Right cardiac atrium (tissue), 5 donors: ENCODE results near the gene GALNT9. TPM values are rescaled to one million over a fixed set of nuclear protein-coding genes. Genes with fewer than 3 reads are reported as not detected.

Source experiments
- ATAC-seq, 2 donors: fragments of 200-7000 bp; cut with Tn5 transposase; one replicate each; pipeline versions ENCODE4 v1.8.0 to v1.9.1; 2020; ENCODE audit warnings: moderate library complexity in 2 of 2, mild to moderate bottlenecking in 1 of 2
- DNase-seq, 3 donors: peaks; one replicate each; pipeline ENCODE4 v3.0.0-alpha.2; 2020
- H3K27ac ChIP-seq: one replicate; pipeline ENCODE4 v1.5.1; 2013; ENCODE audit warnings: mild to moderate bottlenecking, low read length, control low read depth, moderate library complexity
- H3K27me3 ChIP-seq: one replicate; pipeline ENCODE4 v1.6.1; 2013; ENCODE audit not compliant: control insufficient read depth, insufficient read depth
- H3K4me1 ChIP-seq: one replicate; pipeline ENCODE4 v1.6.1; 2013; ENCODE audit warnings: low read length; ENCODE audit not compliant: control insufficient read depth, insufficient read depth
- H3K4me3 ChIP-seq: one replicate; pipeline ENCODE4 v1.5.1; 2013; ENCODE audit warnings: low read length, control low read depth
- H3K9me3 ChIP-seq: one replicate; pipeline ENCODE4 v1.6.1; 2013; ENCODE audit warnings: low read length; ENCODE audit not compliant: control insufficient read depth
- WGBS: extraction: QIAGEN DNeasy Blood & Tissue Kit; methylation state at CpG from one replicate; pipeline ENCODE4 v1.1.7; 2013; 5-methylcytosine and 5-hydroxymethylcytosine counted together
- intact Hi-C, 4 donors: fragments of 100-400 bp; cut with DNase I; formaldehyde crosslinking; loops; one replicate each; pipeline versions ENCODE4 v1.11.0 to v1.14.0; 2022 to 2023
- polyA plus RNA-seq: library from polyadenylated mRNA; stranded (reverse); fragments of 200-250 nt; gene quantifications from one replicate; pipeline ENCODE4 v1.2.3, GENCODE V29; 2013
- total RNA-seq, 4 donors: library from RNA; stranded (reverse); fragmentation: NEBNext Ultra II Directional; extraction: Animal tissue kit (Norgen Biotek cat#: 25700); gene quantifications; one replicate each; pipeline ENCODE4 v1.2.1, GENCODE V29; 2021
- donor health status: healthy with polysubstance abuse.
- donor health status: DM: no; HTN: yes; CAD: no.
- donor health status: DM: no; HTN: no; CAD: no.
- donor health status: DM: no; HTN: yes; CAD: no; lungs with severe emphysema.
- donor health status: DM: yes; HTN: yes; CAD: no.

The GALNT9 gene
- total and polyA plus RNA-seq, 5 donors, result 0.05 to 0.21 (median 0.14) TPM; not detected in 2

DNA sequence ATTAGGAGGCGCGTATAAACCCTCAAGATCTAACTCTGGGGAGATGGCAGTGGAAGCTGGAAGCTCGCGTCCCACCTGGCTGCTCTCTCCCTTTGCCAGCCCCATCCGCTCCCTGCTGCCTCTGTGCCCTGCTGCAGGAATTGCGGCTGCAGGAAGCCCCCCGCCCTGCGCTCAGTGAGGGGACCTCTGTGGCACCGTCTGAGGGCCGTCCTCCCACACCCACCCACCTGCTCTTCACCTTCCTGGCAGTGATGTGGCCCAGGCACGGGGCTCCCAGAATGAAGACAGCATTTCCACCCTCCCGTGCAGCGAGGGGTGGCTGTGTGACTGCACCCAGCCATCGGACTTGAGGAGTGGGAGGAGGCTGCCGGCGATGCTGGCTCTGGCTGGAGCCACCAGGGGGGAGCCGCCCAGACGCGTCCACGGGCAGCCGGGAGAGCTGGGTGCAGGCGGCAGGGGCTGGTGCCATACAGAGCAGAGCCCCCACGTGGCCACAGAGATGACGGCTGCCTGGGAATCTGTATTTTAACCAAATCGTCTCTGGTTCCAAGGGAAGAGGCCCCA, 28.3 kb upstream of the GALNT9 start:
- ATAC-seq (no peak), DNase-seq (peak in 1 of 3 donors; percentile 44)
- Histone ChIP-seq H3K27ac (no peak overlapping the region), H3K4me1 (no peaks in the 10 kb centered on the region), H3K9me3 (no peaks in the 10 kb centered on the region), H3K4me3 (no peak overlapping the region), H3K27me3 (no peaks in the 10 kb centered on the region)
- WGBS, result 79% methylated on average over 25 of the region's 25 CpGs
- intact Hi-C loops, result no loop called here

DNA sequence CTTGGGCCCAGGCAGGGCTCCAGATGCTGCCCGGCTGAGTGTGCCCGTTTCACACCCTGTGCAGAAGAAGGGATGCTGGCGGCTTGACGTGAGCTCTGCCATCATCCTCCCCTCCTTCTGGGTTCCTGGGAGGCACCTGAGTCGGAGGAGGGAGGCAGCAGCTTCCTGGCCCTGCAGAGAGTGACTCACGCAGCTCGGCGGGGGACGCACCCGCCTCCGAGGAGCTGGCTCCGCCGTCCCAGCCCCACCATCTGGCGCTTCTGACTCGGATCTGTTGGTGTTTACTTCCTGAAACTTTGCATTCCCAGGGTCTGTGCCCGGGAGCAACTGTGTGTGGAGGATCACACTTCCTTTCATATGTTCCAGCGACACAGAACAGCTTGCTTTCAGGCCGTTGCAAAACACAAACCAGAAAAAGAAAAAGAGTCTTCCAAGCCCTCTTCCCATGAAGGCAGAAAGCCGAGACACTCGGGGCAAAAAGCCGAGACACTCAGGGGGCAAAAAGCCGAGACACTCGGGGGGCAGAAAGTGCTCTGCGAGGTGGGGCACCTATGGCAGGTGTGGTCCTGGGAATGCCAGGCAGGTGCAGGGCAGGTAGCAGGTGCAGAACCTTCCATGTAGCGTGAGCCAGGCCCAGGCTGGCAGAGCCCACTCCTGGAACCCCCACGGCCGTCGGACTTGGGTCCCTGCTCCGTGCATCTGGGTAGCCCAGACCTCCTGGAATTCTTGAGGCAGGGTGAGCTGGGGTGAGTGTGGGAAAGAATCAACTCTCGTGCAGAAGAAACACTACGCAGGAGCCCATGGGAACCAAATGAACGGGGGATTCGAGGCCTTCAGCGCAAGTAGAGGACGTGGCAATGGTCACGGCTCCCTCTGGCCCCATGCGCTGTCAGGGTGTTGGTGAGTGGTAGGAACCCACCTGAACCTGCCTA, 27.6 kb upstream of the GALNT9 start:
- no peaks in the 10 kb centered on the region for H3K27me3 ChIP-seq
- peak in 1 of 3 donors; percentile 56 for DNase-seq
- H3K27ac ChIP-seq, result no peak overlapping the region
- 47% methylated on average over 37 of the region's 37 CpGs for WGBS
- H3K9me3 ChIP-seq, result no peaks in the 10 kb centered on the region
- ATAC-seq, result peak in 1 of 2 donors; percentile 38
- intact Hi-C loops, result no loop called here
- no peaks in the 10 kb centered on the region for H3K4me1 ChIP-seq
- no peak overlapping the region for H3K4me3 ChIP-seq

DNA sequence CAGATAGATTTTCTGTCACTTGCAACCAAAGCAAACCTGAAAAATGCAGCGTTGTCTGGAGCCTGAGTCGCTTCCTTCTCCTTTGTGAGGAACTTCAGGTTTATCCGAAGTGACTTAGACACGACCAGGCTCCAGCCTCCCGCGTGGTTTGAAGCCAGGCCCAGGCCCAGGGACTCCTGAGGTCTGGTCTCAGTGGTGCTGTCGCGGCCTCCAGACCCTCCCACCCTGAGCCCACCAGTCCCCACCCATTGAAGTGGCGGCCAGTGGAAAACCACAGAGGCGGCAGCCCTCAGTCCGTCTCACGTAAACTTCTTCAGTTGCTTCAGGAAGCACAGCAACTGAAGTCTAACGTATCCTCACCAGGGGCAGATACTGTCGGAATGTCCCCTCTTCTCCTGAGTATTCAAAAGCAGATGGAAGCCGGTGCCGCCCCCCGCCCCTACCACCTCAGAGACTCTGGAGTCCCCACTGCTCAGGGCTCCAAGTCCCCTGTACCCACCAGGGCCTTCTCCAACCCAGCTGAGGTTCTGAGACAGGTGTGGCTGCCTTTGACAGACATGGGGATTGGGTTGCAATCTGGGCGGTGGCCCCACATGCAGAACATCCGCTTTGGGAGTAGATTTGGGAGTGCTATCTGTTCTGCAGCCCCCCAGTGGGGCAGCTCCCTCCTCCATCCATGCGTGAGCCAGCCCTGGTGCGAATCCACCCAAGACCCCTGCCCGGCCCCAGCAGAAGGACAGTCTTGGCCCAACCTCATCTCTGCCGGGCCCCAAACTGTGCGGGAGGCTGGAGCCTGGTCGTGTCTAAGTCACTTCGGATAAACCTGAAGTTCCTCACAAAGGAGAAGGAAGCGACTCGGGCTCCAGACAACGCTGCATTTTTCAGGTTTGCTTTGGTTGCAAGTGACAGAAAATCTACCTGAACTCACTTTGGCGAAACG, 26.6 kb upstream of the GALNT9 start:
- intact Hi-C loops, result no loop called here
- WGBS, result 82% methylated on average over 31 of the region's 31 CpGs
- no peaks in the 10 kb centered on the region for H3K27me3 ChIP-seq
- no peak overlapping the region for H3K4me3 ChIP-seq
- H3K9me3 ChIP-seq, result no peaks in the 10 kb centered on the region
- no peaks in the 10 kb centered on the region for H3K4me1 ChIP-seq
- DNase-seq (peak in 1 of 3 donors; percentile 31), ATAC-seq (no peak)
- no peak overlapping the region for H3K27ac ChIP-seq

DNA sequence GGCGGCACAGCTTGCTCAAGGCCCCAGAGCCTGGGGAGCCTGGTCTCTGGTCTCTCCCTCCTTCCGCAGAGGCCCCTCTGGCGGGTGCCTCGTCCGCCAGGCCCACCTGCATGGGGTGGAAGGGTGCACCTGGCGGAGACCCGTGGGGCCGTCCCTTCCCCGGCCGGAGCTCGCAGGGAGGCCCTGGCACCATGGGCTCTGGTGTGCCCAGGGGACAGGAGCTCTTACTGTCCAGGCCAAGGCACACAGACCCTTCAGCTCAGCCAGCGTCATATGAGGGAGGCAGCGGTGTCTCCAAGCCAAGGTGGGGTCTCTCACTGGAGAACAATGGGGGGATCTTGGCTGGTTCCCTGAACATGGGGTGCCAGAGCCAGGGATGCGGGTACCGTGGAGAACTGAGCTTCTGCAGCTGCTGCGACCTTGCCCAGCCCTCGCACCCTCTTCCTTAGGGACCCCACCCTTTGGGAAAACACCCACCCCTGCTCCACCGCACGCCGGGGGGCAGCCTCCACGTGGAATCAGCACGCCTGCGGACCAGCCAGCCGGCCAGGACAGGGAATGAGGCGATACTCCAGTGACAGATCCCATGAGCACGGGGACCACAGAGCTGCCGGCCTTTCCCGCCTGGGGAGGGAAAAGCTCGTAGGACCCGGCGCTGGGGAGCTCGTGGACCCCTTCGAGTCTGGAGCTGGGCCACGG, 25.7 kb upstream of the GALNT9 start:
- Histone ChIP-seq H3K4me3 (no peak overlapping the region), H3K9me3 (no peaks in the 10 kb centered on the region), H3K27me3 (no peaks in the 10 kb centered on the region), H3K27ac (no peak overlapping the region), H3K4me1 (no peaks in the 10 kb centered on the region)
- DNase-seq (peak in 1 of 3 donors; percentile 40), ATAC-seq (no peak)
- WGBS, result 88% methylated on average over 34 of the region's 34 CpGs
- intact Hi-C loops, result no loop called here

DNA sequence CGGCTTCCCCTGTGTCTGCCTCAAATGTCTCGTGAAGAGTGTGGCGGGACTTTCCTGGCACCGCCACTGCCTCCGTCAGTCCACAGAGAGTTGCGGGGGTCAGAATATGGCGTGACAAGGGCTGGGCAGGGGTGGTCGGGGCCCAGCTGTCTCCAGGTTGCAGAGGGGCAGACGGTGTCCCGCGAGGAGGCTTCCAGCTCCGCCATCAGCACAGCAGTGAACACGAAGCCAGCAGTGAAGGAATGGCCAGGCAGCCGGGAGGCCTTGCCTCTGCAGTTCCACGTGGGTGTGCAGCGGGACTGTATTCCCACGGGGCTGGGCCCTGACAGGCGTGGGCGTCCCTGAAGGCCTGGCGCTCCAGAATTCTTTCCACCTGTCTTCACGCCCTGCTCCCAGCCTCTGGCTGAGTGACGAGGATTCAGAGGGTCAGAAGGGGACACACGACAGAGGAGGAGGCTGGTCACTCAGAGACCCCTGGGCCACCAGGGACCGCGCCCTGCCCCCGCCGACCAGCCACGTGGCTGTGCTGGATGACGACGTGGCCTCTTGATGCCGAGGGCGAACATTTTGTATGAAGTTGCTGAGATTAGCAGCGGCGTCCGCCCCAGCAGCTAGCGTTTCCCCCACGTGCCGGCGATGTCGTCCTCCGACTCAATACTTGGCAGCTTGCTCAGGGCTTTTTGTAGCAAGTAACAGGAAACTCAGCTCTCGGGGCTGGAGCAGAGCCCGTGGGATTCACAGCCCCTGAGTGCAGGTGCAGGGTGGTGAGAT, 25.0 kb upstream of the GALNT9 start:
- peak in 1 of 3 donors; percentile 32 for DNase-seq

DNA sequence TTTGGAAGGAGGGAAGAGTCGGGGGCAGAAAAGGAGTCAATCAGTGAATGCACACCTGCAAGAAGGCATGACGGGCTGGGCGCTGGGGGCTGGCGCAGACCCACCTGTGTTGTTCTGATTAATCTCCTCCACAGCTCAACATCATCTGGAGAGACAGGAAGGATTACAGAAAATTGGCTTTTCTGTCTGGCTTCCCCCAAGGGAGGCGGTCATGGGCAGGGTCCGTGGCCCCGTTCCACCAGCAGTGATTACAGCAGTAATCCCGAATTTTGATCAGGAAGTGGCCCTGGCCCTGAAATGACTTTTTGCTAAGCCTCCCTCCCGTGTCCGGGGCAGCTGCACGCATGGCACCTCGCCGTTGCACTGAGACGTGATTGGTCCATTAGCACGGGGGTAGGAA, 24.4 kb upstream of the GALNT9 start:
- peak in 1 of 3 donors; percentile 43 for DNase-seq
- Histone ChIP-seq H3K4me1 (no peaks in the 10 kb centered on the region), H3K9me3 (no peaks in the 10 kb centered on the region), H3K4me3 (no peak overlapping the region), H3K27me3 (no peaks in the 10 kb centered on the region), H3K27ac (no peak overlapping the region)
- ATAC-seq, result no peak
- 75% methylated on average over 15 of the region's 15 CpGs for WGBS
- intact Hi-C loops, result no loop called here

More for the DNA sequence above, 25.0 kb upstream of the GALNT9 start:
- 66% methylated on average over 43 of the region's 43 CpGs for WGBS
- Histone ChIP-seq H3K27me3 (no peaks in the 10 kb centered on the region), H3K4me1 (no peaks in the 10 kb centered on the region), H3K4me3 (no peak overlapping the region), H3K27ac (no peak overlapping the region), H3K9me3 (no peaks in the 10 kb centered on the region)
- ATAC-seq, result no peak
- intact Hi-C loops, result no loop called here

DNA sequence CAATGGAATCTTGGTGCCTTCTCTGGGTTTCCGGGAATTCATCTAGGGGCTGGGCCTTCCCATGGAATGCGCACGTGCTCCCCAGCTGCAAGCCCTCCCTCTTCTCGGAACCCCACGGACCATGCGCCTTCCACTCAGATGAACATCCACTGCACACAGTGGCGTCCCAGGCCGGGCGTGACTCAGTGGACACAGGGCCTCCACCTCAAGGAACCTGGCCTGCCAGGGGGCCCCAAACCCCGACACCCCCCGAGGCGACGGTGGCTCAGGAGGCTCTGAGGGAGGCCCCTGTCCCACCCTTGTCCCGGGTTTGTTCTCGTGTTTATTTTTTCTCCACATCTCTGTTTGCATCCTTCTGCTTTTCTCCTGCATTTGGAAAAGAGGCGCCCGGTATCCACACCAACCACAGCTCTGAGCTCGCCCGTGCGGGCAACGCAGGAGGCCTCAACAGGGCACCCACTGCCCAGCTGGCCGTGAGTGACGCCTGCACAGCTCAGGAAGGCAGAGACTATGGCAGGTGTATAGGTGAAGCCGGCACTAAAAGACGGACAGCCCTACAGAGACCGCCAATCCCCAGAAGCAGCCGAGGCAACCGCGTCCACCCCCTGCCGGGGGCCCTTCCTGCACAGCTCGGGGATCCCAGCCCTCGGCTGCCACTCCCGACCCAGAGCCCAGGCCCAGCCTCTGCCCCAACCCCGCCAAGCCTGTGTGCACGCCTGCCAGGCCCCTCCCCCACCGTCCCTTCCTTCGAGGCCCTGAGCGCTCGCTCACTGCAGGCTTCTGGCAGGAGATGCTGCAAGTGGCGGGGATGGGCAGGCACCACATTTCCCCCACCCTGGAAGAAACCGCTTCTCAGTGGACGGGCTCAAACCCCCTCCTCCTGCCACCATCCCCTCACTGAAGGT, 23.8 kb upstream of the GALNT9 start:
- intact Hi-C loops, result no loop called here
- DNase-seq, result peak in 1 of 3 donors; percentile 35
- no peak overlapping the region for H3K4me3 ChIP-seq
- ATAC-seq, result no peak
- no peak overlapping the region for H3K27ac ChIP-seq
- no peaks in the 10 kb centered on the region for H3K9me3 ChIP-seq
- 66% methylated on average over 42 of the region's 42 CpGs for WGBS
- H3K4me1 ChIP-seq, result no peaks in the 10 kb centered on the region
- H3K27me3 ChIP-seq, result no peaks in the 10 kb centered on the region

DNA sequence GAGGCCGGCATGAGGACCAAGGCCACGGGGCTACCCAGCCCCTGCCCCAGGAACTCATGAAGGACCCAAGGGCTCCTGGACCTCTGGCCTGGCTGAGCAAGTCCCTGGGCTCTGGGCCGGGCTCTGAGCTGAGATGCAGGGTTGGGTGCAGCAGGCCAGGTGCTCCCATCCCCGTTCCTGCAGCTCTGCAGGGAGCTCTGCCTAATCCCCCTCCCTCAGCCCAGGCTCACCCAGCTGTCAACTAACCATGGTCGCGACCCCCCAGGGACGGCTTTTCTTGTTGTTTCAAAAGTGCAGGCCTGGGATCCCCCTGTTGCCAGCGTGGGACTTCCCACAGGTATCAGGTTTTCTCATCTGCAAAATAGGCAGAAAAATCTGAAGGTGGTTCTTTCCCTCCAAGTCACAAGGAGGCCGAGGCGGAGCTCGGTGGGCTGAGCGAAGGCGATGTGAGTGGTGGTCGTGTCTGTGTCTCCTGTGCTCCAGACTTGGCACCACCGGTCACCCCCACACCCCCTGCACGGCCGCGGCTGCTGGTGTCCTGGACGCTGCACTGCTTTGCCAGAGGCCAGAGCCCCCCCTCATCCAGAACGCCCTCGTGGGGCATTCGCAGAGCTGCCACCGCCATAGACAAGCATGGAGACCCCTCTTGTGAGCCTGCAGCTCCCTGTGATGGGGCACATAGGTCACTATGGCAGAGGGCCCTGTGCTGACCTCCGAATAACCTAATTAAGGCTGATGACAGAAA, 22.5 kb upstream of the GALNT9 start:
- Histone ChIP-seq H3K9me3 (no peaks in the 10 kb centered on the region), H3K4me1 (no peaks in the 10 kb centered on the region), H3K27ac (no peak overlapping the region), H3K27me3 (no peaks in the 10 kb centered on the region), H3K4me3 (no peak overlapping the region)
- ATAC-seq (no peak), DNase-seq (peak in 1 of 3 donors; percentile 51)
- WGBS, result 83% methylated on average over 24 of the region's 24 CpGs
- intact Hi-C loops, result no loop called here
